K562 (cell line): Measurements from ENCODE around the gene RAB24. TPM values are rescaled to one million over a fixed set of nuclear protein-coding genes. Genes with fewer than 3 reads are reported as not detected.

Experiments used
- CAMTA2 ChIP-seq: fragments of 250-450 bp; sonication (Bioruptor Pico); conservative IDR thresholded peaks from 2 replicates; pipeline ENCODE4 v1.5.1; 2022
- MECOM ChIP-seq: fragments of 250-450 bp; sonication (Bioruptor Pico); IDR thresholded peaks from 2 replicates; pipeline ENCODE4 v1.8.0; 2022; ENCODE audit warnings: inconsistent platforms
- TFAM ChIP-seq: fragments of 250-450 bp; sonication (Bioruptor Pico); conservative IDR thresholded peaks from 2 replicates; pipeline ENCODE4 v1.5.0; 2021; ENCODE audit warnings: mild to moderate bottlenecking, moderate library complexity
- ZNF121 ChIP-seq: sonication (generic); formaldehyde crosslinking; conservative IDR thresholded peaks from 2 replicates; pipeline ENCODE4 v1.8.0; 2022; ENCODE audit warnings: missing genetic modification reagents
- polyA plus RNA-seq, 8 experiments: library from polyadenylated mRNA; depleted of rRNA in 4 of 8; stranded (reverse) in 5 of 8; unstranded in 3 of 8; fragments of >200 nt; fragmentation: Nextera tagmentation in 2 of 8; fragmentation: Illumina TruSeq in 1 of 8; extraction: Ambion mirVana in 2 of 8; extraction: Trizol in 1 of 8; gene quantifications; 2 replicates each; pipeline versions ENCODE4 v1.2.1 to v1.2.3, GENCODE V29; 2011 to 2014; ENCODE audit warnings: inconsistent platforms in 1 of 8, missing spikeins in 1 of 8
- total RNA-seq, 7 experiments: library from RNA; depleted of rRNA in 6 of 7; stranded (reverse); fragments of >200 nt in 6 of 7; fragmentation: Illumina TruSeq in 2 of 7; extraction: Trizol in 2 of 7; gene quantifications; 2 replicates each; pipeline versions ENCODE4 v1.2.1 to v1.2.3, GENCODE V29; 2011 to 2021; ENCODE audit warnings: low replicate concordance in 1 of 7
- TF ChIP-seq, protein P1 (sequence below): fragments of 200-800 bp; sonication (Bioruptor generic); IDR thresholded peaks from 2 replicates; pipeline ENCODE4 v1.6.1; 2016; ENCODE audit warnings: missing genetic modification characterization, missing compliant biosample characterization
- TF ChIP-seq, protein P2 (sequence below): fragments of 250-450 bp; sonication (Bioruptor Pico); IDR thresholded peaks from 2 replicates; pipeline ENCODE4 v1.5.0; 2022; ENCODE audit warnings: mild to moderate bottlenecking
- TF ChIP-seq, protein P3 (sequence below): sonication (generic); formaldehyde crosslinking; IDR thresholded peaks from 2 replicates; pipeline ENCODE4 v1.8.0; 2022; ENCODE audit warnings: mild to moderate bottlenecking, missing genetic modification reagents
- TF ChIP-seq, protein P4 (sequence below): IDR thresholded peaks from 3 replicates; pipeline ENCODE4 v1.6.1; 2011; ENCODE audit warnings: borderline replicate concordance, mild to moderate bottlenecking, moderate library complexity; ENCODE audit not compliant: insufficient read length; ENCODE audit errors: extremely low read depth
- TF ChIP-seq, protein P5 (sequence below): sonication (generic); formaldehyde crosslinking; IDR thresholded peaks from 2 replicates; pipeline ENCODE4 v1.8.0; 2022; ENCODE audit warnings: mild to moderate bottlenecking, missing genetic modification reagents, borderline replicate concordance

RAB24 gene
- total and polyA plus RNA-seq, 9 of the 15 experiments (the other 6 are each of a cell fraction or from before 2014, with no cell fraction given), result 13.9 to 107 (median 34.8) TPM

DNA sequence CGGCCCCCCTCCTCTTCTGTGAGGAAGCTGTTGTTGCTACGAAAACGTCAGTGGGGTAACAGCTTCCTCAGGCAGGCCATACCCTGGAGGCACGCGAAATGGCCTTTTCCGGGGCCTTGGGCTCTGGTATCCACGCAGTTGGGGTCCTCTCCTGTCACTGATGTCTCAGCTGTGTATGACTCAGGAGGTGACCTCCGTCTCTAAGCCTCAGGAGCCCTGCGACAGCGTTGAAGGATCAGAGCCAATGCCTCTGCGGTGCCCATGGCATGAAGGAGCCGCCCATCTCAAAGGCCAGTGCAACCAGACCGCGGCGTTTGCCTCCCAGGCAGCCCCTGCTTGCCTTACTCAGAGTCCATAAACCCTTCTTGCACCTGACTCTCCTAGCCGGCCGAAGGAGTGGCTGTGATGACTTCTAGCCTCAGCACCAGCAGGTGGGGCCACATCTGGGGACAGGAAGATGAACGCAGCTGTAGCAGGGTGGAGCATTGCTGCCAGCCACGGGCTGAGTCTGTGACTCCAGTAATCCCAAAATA lies 9.2 kb upstream of the RAB24 start (continued):
- TF ChIP-seq, protein P1, sequence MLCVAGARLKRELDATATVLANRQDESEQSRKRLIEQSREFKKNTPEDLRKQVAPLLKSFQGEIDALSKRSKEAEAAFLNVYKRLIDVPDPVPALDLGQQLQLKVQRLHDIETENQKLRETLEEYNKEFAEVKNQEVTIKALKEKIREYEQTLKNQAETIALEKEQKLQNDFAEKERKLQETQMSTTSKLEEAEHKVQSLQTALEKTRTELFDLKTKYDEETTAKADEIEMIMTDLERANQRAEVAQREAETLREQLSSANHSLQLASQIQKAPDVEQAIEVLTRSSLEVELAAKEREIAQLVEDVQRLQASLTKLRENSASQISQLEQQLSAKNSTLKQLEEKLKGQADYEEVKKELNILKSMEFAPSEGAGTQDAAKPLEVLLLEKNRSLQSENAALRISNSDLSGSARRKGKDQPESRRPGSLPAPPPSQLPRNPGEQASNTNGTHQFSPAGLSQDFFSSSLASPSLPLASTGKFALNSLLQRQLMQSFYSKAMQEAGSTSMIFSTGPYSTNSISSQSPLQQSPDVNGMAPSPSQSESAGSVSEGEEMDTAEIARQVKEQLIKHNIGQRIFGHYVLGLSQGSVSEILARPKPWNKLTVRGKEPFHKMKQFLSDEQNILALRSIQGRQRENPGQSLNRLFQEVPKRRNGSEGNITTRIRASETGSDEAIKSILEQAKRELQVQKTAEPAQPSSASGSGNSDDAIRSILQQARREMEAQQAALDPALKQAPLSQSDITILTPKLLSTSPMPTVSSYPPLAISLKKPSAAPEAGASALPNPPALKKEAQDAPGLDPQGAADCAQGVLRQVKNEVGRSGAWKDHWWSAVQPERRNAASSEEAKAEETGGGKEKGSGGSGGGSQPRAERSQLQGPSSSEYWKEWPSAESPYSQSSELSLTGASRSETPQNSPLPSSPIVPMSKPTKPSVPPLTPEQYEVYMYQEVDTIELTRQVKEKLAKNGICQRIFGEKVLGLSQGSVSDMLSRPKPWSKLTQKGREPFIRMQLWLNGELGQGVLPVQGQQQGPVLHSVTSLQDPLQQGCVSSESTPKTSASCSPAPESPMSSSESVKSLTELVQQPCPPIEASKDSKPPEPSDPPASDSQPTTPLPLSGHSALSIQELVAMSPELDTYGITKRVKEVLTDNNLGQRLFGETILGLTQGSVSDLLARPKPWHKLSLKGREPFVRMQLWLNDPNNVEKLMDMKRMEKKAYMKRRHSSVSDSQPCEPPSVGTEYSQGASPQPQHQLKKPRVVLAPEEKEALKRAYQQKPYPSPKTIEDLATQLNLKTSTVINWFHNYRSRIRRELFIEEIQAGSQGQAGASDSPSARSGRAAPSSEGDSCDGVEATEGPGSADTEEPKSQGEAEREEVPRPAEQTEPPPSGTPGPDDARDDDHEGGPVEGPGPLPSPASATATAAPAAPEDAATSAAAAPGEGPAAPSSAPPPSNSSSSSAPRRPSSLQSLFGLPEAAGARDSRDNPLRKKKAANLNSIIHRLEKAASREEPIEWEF (CRISPR knock-in tag), result no peak
- TF ChIP-seq MECOM, result 0 out of 2 replicates have a peak, but pooled peaks have one; percentile 7
- no peak for TF ChIP-seq TFAM
- no peak for TF ChIP-seq CAMTA2 (CRISPR knock-in tag)
- TF ChIP-seq, protein P2, sequence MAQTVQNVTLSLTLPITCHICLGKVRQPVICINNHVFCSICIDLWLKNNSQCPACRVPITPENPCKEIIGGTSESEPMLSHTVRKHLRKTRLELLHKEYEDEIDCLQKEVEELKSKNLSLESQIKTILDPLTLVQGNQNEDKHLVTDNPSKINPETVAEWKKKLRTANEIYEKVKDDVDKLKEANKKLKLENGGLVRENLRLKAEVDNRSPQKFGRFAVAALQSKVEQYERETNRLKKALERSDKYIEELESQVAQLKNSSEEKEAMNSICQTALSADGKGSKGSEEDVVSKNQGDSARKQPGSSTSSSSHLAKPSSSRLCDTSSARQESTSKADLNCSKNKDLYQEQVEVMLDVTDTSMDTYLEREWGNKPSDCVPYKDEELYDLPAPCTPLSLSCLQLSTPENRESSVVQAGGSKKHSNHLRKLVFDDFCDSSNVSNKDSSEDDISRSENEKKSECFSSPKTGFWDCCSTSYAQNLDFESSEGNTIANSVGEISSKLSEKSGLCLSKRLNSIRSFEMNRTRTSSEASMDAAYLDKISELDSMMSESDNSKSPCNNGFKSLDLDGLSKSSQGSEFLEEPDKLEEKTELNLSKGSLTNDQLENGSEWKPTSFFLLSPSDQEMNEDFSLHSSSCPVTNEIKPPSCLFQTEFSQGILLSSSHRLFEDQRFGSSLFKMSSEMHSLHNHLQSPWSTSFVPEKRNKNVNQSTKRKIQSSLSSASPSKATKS, result no peak
- TF ChIP-seq ZNF121 (CRISPR knock-in tag), result no peak
- TF ChIP-seq, protein P3, sequence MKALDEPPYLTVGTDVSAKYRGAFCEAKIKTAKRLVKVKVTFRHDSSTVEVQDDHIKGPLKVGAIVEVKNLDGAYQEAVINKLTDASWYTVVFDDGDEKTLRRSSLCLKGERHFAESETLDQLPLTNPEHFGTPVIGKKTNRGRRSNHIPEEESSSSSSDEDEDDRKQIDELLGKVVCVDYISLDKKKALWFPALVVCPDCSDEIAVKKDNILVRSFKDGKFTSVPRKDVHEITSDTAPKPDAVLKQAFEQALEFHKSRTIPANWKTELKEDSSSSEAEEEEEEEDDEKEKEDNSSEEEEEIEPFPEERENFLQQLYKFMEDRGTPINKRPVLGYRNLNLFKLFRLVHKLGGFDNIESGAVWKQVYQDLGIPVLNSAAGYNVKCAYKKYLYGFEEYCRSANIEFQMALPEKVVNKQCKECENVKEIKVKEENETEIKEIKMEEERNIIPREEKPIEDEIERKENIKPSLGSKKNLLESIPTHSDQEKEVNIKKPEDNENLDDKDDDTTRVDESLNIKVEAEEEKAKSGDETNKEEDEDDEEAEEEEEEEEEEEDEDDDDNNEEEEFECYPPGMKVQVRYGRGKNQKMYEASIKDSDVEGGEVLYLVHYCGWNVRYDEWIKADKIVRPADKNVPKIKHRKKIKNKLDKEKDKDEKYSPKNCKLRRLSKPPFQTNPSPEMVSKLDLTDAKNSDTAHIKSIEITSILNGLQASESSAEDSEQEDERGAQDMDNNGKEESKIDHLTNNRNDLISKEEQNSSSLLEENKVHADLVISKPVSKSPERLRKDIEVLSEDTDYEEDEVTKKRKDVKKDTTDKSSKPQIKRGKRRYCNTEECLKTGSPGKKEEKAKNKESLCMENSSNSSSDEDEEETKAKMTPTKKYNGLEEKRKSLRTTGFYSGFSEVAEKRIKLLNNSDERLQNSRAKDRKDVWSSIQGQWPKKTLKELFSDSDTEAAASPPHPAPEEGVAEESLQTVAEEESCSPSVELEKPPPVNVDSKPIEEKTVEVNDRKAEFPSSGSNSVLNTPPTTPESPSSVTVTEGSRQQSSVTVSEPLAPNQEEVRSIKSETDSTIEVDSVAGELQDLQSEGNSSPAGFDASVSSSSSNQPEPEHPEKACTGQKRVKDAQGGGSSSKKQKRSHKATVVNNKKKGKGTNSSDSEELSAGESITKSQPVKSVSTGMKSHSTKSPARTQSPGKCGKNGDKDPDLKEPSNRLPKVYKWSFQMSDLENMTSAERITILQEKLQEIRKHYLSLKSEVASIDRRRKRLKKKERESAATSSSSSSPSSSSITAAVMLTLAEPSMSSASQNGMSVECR (CRISPR knock-in tag), result peak; percentile 20; the same call in 1 of the 2 replicates
- TF ChIP-seq, protein P4, sequence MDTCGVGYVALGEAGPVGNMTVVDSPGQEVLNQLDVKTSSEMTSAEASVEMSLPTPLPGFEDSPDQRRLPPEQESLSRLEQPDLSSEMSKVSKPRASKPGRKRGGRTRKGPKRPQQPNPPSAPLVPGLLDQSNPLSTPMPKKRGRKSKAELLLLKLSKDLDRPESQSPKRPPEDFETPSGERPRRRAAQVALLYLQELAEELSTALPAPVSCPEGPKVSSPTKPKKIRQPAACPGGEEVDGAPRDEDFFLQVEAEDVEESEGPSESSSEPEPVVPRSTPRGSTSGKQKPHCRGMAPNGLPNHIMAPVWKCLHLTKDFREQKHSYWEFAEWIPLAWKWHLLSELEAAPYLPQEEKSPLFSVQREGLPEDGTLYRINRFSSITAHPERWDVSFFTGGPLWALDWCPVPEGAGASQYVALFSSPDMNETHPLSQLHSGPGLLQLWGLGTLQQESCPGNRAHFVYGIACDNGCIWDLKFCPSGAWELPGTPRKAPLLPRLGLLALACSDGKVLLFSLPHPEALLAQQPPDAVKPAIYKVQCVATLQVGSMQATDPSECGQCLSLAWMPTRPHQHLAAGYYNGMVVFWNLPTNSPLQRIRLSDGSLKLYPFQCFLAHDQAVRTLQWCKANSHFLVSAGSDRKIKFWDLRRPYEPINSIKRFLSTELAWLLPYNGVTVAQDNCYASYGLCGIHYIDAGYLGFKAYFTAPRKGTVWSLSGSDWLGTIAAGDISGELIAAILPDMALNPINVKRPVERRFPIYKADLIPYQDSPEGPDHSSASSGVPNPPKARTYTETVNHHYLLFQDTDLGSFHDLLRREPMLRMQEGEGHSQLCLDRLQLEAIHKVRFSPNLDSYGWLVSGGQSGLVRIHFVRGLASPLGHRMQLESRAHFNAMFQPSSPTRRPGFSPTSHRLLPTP, result no peak
- TF ChIP-seq, protein P5, sequence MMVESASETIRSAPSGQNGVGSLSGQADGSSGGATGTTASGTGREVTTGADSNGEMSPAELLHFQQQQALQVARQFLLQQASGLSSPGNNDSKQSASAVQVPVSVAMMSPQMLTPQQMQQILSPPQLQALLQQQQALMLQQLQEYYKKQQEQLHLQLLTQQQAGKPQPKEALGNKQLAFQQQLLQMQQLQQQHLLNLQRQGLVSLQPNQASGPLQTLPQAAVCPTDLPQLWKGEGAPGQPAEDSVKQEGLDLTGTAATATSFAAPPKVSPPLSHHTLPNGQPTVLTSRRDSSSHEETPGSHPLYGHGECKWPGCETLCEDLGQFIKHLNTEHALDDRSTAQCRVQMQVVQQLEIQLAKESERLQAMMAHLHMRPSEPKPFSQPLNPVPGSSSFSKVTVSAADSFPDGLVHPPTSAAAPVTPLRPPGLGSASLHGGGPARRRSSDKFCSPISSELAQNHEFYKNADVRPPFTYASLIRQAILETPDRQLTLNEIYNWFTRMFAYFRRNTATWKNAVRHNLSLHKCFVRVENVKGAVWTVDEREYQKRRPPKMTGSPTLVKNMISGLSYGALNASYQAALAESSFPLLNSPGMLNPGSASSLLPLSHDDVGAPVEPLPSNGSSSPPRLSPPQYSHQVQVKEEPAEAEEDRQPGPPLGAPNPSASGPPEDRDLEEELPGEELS (CRISPR knock-in tag), result no peak
